Measurements from ENCODE around the gene CD300LG. TPM values are rescaled to one million over a fixed set of nuclear protein-coding genes. Genes with fewer than 3 reads are reported as not detected.

The CD300LG gene
- total RNA-seq, 1 donor from 2014 or later, result 22.8 TPM

DNA sequence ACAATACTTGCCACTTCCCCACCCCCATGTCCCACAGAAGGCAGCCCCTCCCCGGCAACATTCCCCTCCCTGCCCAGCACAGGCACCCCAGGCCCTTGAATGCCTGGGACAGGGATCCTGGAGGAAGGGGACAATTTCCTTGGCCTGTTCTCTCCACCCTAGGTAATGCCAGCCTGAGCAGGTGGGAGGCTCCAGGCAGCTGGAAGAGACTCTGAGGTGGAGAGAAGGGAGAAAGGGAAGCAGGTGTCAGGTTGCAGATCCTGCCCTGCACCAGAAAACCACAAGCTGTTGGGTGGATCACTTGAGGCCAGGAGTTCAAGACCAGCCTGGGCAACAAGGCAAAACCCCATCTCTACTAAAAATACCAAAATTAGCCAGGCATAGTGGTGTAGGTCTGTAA is 51.5 kb downstream of the CD300LG start:
- no peak for DNase-seq (ENCODE audit: low spot score)
- intact Hi-C loops (cut with DNase I), result no loop called here
- ATAC-seq, result no peak

DNA sequence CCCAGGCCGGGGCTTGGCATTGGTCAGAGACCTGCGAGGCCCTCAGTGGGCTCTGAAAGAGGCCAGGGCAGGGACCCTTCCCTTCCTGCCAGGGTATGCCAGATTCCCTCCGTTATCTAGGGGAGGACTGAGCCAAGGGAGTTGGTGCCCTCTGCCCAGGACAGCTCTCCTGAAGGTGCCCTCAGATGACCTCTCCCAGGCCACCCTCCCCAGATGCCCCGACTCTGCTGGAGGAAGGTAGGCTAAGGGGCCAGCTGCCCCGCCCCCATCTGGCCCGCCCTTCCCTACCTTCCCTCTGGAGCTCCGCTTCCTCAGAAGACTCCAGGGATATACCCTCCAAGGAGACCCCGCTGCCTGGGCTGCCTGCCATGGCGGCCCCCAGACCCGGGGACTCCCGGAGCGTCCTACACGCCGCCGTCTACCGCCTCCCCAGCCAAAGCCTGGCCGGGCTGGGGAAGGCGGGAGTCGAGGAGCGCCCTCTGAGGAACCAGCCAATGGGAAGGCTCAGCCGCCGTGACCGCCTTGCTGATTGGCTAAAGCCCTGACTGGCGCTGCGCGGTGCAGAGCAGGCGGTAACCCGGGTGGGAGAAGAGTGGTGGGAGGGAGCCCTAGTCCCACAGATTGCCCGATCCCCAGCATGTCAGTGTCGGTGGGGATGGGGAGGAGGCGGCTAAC is 53.3 kb downstream of the CD300LG start:
- intact Hi-C loops (cut with DNase I), result no loop called here
- DNase-seq (ENCODE audit: low spot score) (peak; percentile 91), ATAC-seq (peak; percentile 98)

DNA sequence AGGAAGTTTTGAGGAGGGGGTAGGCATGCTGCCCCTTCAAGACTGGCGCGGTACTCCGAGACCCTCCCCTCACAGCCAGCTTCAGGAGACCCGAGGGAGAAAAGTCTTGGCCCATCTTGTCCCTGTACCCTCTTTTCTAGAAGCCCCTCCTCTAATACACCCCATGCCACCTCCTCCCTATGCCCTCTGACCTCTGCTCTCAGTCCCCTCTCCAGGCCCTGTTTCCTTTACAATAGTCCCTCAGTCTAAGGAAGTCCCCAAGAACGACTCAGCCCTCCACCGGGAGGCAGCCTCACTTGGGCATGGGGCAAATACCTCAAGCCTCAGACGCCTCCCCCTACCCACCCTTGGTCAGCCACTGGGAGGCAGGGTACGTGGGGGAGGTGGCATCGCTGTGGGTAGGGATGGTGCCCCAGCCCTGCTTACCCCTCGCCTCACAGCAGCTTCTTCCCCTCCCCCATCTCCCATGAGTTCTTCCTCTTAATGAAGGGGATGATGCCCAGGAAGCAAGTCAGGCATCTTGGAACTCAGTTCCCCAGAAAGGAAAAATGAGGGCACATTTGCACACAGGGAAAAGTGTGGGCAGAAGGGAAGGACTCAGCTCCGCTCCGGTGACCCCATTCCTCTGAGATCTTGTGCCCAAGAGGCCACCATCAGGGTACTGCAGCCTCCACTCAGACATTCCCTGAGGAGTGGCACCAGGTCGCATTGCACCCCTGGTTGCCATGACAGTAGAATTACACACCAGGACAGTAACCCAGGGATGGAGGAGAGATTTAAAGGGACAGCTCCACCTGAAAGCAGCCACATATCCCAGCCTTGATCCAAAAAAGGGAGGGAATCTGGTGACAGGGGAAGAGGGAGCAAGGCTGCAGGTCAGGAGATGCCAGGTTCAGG is 54.1 kb downstream of the CD300LG start:
- ATAC-seq (peak; percentile 31), DNase-seq (ENCODE audit: low spot score) (no peak)
- intact Hi-C loops (cut with DNase I), result no loop called here

DNA sequence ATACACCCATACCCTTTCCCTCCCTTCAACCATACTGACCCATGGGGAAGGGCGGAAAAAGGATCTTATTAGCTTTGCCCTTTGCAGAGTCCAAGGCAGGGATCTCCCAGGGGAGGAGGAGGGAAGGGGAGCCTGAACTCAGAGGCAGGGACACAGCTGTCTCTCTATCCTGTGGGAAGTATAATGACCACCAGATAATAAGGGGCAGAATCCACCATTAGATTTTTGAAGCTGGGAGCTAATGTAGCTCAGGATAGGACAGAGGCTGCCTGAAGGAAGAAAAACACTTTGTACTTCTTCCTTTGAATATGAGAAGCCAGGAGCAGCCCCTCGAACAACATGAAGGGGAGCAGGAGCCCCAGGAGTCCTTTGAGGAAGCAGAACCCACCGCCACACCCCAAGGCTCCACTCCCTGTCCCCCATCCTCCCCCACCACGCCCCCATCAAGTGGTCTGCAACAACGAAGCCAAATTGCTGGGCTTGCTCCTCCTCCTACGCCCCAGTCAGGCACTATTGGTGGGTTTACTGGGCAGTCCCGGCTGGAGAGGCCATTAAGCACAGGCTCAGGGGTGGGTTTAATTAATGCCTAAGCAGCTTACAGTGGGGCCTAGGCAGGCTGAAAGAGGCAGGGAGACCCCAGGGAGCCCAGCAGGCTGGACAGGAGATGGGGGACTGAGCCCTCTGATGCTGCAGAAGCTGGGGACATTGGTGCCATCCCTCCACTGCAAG is 55.0 kb downstream of the CD300LG start:
- no peak for ATAC-seq
- intact Hi-C loops (cut with DNase I), result no loop called here
- no peak for DNase-seq (ENCODE audit: low spot score)

DNA sequence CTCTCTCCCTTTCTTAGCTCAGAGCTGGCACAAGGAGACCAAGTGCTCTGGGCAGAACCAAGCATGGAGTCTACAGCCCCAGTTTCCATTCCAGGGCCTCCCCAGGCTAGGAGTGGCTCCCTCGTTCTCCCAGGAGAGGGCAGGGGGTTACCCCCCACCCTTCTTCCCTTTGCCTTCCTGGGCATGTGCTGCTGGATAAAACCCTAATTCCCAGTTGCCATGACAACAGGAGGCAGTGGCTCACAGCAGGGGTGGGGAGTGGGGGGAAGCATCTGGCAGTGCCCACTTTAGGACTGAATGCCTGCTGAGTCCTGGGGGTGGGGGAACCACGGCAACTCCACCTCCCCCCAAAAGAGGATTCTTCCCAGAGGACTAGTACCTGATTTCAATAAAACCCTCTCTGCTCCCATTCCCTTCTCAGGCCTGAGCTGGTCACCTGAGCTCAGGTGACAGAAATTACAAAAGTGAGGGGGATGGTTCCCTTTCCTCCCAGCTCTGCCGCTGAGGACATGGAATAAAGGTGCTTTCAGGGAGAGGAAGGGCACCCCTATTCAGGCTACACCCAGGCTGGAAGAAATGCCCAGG is 58.5 kb downstream of the CD300LG start:
- intact Hi-C loops (cut with DNase I), result no loop called here
- DNase-seq (ENCODE audit: low spot score), result no peak
- no peak for ATAC-seq

DNA sequence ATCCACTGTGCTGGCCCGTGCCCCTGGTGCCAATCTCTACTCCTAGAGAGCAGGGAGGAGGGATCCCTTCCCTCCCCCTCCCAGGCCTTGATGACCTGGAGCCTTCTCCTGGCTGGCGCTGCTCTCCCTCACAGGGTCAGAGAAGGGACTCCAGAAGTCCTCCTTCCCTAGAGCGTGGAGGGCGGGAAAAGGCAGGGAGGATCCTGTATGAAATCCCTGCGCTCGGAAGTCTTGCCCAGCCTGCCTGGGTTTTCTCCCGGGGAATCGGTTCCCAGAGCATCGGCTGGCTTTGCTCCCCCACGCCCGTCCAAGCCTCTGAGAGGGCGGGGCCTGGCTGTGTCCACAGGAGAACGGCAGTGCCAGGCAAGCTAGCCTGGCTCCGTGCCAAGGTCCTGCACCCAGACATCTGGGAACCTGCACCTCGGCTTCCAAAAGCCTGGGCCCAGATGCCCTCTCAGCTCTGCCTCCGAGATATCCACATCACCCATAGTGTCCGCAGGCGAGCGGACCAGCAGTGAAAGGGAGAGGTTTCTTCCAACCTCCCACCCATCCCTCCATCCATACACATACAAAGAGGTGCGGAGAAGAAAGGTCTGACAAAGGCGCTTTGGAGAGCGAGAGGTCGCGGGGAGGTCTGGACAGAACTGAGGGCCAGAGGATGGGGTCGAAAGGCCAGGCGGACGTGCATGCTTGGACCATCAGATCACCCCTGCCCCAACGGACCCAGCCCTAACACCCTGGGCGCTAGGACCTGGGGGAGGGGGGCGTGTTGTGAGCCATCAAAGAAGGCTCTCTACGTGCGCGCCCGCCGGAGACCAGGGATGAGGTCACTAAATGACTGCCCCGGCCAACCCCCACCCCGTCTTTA is 59.2 kb downstream of the CD300LG start:
- ATAC-seq, result peak; percentile 86
- DNase-seq (ENCODE audit: low spot score), result peak; percentile 84
- intact Hi-C loops (cut with DNase I), result no loop called here

DNA sequence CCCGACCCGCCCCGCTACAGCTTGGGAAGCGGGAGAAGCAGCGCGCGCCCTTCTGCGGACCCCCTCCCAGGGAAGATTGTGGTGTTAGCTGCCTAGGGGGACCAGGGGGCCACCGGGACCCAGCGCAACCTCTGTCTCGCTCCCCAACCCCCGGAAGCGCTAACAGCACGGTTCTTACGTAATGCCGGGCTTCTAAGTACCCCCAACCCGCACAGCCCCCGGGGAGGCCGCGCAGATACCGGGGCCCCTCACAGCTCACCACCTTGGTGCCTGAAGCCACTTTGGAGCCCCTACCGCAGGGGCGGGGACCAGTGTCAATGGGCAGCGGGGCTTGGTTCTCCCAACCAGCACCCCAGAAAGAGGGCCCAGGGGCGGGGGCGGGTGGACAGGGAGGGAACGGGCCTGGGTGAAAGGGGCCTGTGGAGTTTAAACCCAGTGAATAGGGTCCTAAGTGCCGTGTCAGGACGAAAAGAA is 60.0 kb downstream of the CD300LG start:
- DNase-seq (ENCODE audit: low spot score) (no peak), ATAC-seq (peak; percentile 26)
- intact Hi-C loops (cut with DNase I), result no loop called here

DNA sequence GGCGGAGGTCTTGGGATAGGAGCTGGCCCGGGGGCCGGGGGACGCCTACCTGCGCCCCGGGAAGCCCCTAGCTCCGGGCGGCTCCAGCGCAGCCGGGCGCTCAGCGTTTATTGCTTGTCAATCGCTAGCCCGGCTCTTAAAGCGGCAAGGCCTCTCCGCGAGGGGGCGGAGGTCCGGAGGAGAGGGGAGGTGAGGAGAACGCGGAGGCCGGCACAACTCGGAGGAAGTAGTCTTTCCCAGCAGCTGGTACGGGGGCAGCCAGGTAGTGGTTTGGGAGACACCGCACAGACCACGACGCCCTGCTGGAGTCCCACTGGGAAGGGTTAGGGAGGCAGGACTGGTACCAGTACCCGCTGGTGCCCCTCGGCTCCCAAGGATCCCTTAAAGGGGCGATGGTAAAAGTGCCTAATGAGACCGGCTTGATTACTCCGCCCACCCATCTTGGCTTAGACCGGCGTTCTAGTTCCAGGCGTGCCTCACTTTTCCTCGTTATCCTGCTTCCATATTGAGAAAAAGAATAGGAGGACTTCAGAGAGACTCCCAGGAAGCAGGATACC is 60.5 kb downstream of the CD300LG start, which contains the start of gene MPP2:
Gene MPP2, minus strand, starts transcription at position 112 of the 557 bp plus-strand sequence. CDS start 3,076 bp downstream, outside the sequence.
- ATAC-seq (peak; percentile 82), DNase-seq (ENCODE audit: low spot score) (peak; percentile 85)
- intact Hi-C loops (cut with DNase I), result no loop called here

DNA sequence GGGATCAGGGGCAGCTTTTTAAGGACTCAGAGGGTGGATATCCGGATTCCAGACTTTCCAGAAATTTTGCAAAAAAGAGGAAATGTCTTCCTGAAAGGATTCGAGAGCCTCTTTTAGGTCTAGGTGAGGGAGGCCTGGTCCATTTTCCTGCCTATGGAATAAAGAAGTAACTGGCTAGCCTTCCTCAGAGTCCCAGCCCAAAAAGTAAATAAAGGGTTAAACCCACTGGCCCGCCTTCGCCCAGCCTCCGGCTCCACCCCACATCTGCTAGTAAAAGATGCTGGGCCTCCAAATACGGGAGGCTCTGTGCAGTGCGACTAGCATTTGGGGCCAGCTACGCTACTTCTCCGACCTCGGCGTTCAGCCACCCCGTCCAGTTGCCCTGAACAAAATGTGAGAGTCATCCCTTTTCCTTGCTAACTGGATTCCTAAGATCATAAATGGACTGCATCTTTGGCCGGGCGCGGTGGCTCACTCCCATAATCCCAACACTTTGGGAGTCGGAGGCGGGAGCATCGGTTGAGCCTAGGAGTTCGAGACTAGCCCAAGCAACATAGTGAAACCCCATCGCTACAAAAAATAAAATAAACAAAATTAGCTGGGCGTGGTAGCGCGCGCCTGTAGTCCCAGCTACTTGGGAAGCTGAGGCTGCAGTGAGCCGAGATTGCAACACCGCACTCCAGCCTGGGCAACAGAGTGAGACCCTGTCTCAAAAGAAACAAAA is 61.2 kb downstream of the CD300LG start:
- intact Hi-C loops (cut with DNase I), result no loop called here
- peak; percentile 78 for DNase-seq (ENCODE audit: low spot score)
- ATAC-seq, result peak; percentile 86

DNA sequence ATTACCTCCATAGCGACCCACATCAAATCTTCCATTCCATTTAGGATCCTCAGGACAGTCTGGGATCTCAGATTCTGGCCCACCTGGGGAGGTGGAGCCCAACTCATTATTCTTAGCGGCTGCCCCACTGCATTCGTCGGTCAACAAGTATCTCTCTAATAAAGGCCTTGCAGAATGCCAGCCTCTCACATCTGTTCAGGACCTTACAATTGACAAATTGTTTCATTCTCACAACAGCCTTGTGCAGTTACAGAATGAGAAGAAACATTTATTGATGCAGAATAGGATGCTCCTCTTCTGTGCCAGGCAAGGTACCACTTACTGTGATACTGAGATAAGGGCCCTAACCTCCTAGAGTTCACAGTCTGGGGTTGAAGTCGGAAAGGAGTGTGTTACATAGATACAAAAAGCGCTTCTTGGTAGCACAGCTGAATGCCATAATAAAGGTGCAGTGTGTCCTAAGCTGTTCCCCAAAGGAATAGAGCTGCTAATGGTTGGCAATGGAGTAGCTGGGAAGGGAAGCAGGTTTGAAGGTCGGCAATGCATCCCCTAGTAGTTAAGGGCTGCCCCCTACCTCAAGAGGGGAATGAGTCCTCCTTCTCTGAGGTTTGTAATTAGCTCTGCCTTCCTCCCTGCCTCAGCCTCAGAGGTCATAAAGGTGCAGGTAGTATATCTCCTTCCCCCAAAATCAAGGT is 62.7 kb downstream of the CD300LG start:
- no peak for ATAC-seq
- intact Hi-C loops (cut with DNase I), result no loop called here

DNA sequence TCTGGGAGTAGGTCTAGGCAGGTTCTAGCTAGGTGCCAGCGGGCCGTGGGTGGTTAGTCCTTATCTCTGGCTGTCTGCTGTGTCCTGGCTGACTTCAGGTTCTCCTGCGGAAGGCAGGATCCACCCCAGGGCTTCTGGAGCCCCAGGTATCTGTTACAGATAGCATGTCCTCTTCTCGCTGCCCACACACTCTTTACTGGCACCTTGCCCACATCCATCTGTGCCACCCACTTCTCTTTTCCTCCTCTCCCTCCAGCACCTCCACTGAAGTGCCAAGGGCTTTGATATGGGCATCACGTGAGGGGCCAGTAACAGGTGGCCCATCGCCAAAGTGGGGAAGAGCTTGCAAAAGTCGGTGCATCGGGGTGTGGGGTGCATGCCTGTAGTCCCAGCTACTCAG is 64.9 kb downstream of the CD300LG start:
- ATAC-seq (no peak), DNase-seq (ENCODE audit: low spot score) (no peak)
- intact Hi-C loops (cut with DNase I), result no loop called here

More for the DNA sequence above, 62.7 kb downstream of the CD300LG start:
- DNase-seq (ENCODE audit: low spot score), result no peak

DNA sequence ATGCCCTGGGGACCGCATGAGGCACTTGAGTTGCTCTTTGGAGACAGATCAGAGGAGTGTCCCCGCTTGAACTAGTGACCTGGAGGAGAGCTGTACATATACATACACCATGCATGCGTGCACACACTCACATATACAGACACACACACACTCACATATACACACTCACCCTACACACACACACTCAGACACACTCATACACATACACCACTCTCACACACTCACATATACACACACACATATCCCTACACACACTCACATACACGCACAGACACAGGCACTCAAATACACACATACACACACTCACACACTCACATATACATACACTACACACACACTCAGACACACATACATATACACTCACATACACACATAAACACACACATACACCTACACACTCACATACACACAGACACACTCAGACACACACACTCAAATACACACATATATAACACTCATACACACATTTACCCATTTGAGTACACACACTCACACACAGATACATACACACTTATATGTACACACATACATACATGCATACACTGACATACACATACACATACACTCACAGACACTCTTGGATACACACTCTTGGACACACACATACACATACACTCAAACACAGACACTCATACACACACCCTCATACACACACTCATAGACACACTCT is 65.8 kb downstream of the CD300LG start:
- ATAC-seq (no peak), DNase-seq (ENCODE audit: low spot score) (no peak)
- intact Hi-C loops (cut with DNase I), result no loop called here
